HepG2 (cell line): ENCODE measurements around the gene TSSK3. TPM values are rescaled to one million over a fixed set of nuclear protein-coding genes. Genes with fewer than 3 reads are reported as not detected.

Experiments
- CENPT ChIP-seq: sonication (generic); formaldehyde crosslinking; IDR thresholded peaks from 2 replicates; pipeline ENCODE4 v1.8.0; 2022; ENCODE audit warnings: low read depth, mild to moderate bottlenecking, moderate library complexity, missing genetic modification reagents
- HHEX ChIP-seq: IDR thresholded peaks from 2 replicates; pipeline ENCODE4 v1.6.1; 2016; ENCODE audit warnings: control low read depth
- ISX ChIP-seq: sonication (generic); formaldehyde crosslinking; conservative IDR thresholded peaks from 2 replicates; pipeline ENCODE4 v1.5.0; 2020; ENCODE audit warnings: missing genetic modification reagents
- KLF13 ChIP-seq: sonication (generic); formaldehyde crosslinking; IDR thresholded peaks from 2 replicates; pipeline ENCODE4 v1.4.0; 2020; ENCODE audit warnings: mild to moderate bottlenecking, missing genetic modification reagents
- MEF2D ChIP-seq: sonication (generic); formaldehyde crosslinking; IDR thresholded peaks from 2 replicates; pipeline ENCODE4 v1.5.1; 2020; ENCODE audit warnings: mild to moderate bottlenecking, missing genetic modification reagents
- PAF1 ChIP-seq: IDR thresholded peaks from 2 replicates; pipeline ENCODE4 v1.6.1; 2016; ENCODE audit warnings: missing genetic modification reagents, missing compliant biosample characterization
- POLR2AphosphoS2 ChIP-seq: IDR thresholded peaks from 2 replicates; pipeline ENCODE4 v1.6.1; 2011; ENCODE audit warnings: low read depth, low read length, improper control_type of control experiment
- RBM22 ChIP-seq: fragments of 200-400 bp; formaldehyde crosslinking; optimal IDR thresholded peaks from 2 replicates; pipeline ENCODE3; 2017; ENCODE audit warnings: mild to moderate bottlenecking, low read length, moderate library complexity
- REL ChIP-seq: sonication (generic); formaldehyde crosslinking; conservative IDR thresholded peaks from 2 replicates; pipeline ENCODE4 v1.8.0; 2022; ENCODE audit warnings: mild to moderate bottlenecking, missing genetic modification reagents, moderate library complexity
- TFDP2 ChIP-seq: sonication (generic); formaldehyde crosslinking; IDR thresholded peaks from 2 replicates; pipeline ENCODE4 v1.4.0; 2020; ENCODE audit warnings: missing genetic modification reagents
- ZHX2 ChIP-seq, 2 experiments: sonication (generic) in 1 of 2; formaldehyde crosslinking in 1 of 2; IDR thresholded peaks; 2 replicates each; pipeline versions ENCODE4 v1.6.1 to v1.9.0; 2014 to 2022; ENCODE audit warnings: antibody characterized with exemption in 1 of 2, borderline replicate concordance in 1 of 2, inconsistent platforms in 1 of 2, low read depth in 1 of 2, missing genetic modification reagents in 1 of 2
- ZNF253 ChIP-seq: sonication (generic); formaldehyde crosslinking; IDR thresholded peaks from 2 replicates; pipeline ENCODE4 v1.8.0; 2022; ENCODE audit warnings: mild to moderate bottlenecking, missing genetic modification reagents, borderline replicate concordance
- ZNF276 ChIP-seq: sonication (generic); formaldehyde crosslinking; IDR thresholded peaks from 2 replicates; pipeline ENCODE4 v1.4.0; 2020; ENCODE audit warnings: mild to moderate bottlenecking, low read depth, missing genetic modification reagents
- ZNF292 ChIP-seq: sonication (generic); formaldehyde crosslinking; IDR thresholded peaks from 2 replicates; pipeline ENCODE4 v1.8.1; 2022; ENCODE audit warnings: mild to moderate bottlenecking, low read depth, missing genetic modification reagents, borderline replicate concordance
- ZNF383 ChIP-seq: sonication (generic); formaldehyde crosslinking; IDR thresholded peaks from 2 replicates; pipeline ENCODE4 v1.4.0; 2020; ENCODE audit warnings: missing genetic modification reagents, mild to moderate bottlenecking, borderline replicate concordance
- ZNF567 ChIP-seq: sonication (generic); formaldehyde crosslinking; IDR thresholded peaks from 2 replicates; pipeline ENCODE4 v1.8.1; 2023; ENCODE audit warnings: mild to moderate bottlenecking, missing genetic modification reagents, borderline replicate concordance
- ZNF580 ChIP-seq: IDR thresholded peaks from 2 replicates; pipeline ENCODE4 v1.6.1; 2016; ENCODE audit warnings: low read depth, borderline replicate concordance
- ZNF691 ChIP-seq: sonication (generic); formaldehyde crosslinking; IDR thresholded peaks from 2 replicates; pipeline ENCODE4 v1.4.0; 2020; ENCODE audit warnings: missing genetic modification reagents, low read depth, mild to moderate bottlenecking, borderline replicate concordance
- ZNF709 ChIP-seq: sonication (generic); formaldehyde crosslinking; IDR thresholded peaks from 2 replicates; pipeline ENCODE4 v1.5.0; 2020; ENCODE audit warnings: mild to moderate bottlenecking, missing genetic modification reagents
- polyA plus RNA-seq, 8 experiments: library from polyadenylated mRNA; depleted of rRNA in 3 of 8; stranded (reverse) in 7 of 8; unstranded in 1 of 8; fragments of >200 nt; fragmentation: Illumina TruSeq in 4 of 8; extraction: Trizol in 4 of 8; gene quantifications; 2 replicates each; pipeline versions ENCODE4 v1.2.1 to v1.2.3, GENCODE V29; 2011 to 2016; ENCODE audit warnings: low read depth in 4 of 8, missing spikeins in 1 of 8, mixed read lengths in 1 of 8; ENCODE audit not compliant: insufficient read depth in 1 of 8
- total RNA-seq, 5 experiments: library from RNA; depleted of rRNA; stranded (reverse); fragments of >200 nt; fragmentation: Illumina TruSeq; extraction: Trizol; gene quantifications; 2 replicates each; pipeline ENCODE4 v1.2.3, GENCODE V29; 2016; ENCODE audit warnings: low read depth in 1 of 5

Gene TSSK3
- total and polyA plus RNA-seq, 2 of the 13 experiments (the other 11 are each of a cell fraction or from before 2014, with no cell fraction given) = 1.0 to 1.1 TPM

GRCh38 chr1:32332290-32333079 lies 29.9 kb upstream of the TSSK3 start (continued):
- no peak for TF ChIP-seq ZNF709
- TF ChIP-seq ZNF276 = no peak
- peak; percentile 90 for TF ChIP-seq RBM22
- 0 out of 2 replicates have a peak, but pooled peaks have one; percentile 13 for TF ChIP-seq POLR2AphosphoS2
- TF ChIP-seq ZNF567 (CRISPR knock-in tag) = no peak
- no peak for TF ChIP-seq ISX (CRISPR knock-in tag)
- TF ChIP-seq PAF1 (CRISPR knock-in tag) = peak; percentile 54; the same call in 1 of the 2 replicates
- no peak for TF ChIP-seq ZNF292 (CRISPR knock-in tag)
- no peak for TF ChIP-seq ZNF691 (CRISPR knock-in tag)
- TF ChIP-seq ZNF580 = no peak
- no peak for TF ChIP-seq ZNF253 (CRISPR knock-in tag)
- TF ChIP-seq HHEX (CRISPR knock-in tag) = no peak
- TF ChIP-seq TFDP2 = no peak
- no peak for TF ChIP-seq CENPT (CRISPR knock-in tag)
- TF ChIP-seq REL (CRISPR knock-in tag) = no peak
- TF ChIP-seq ZNF383 = no peak
- no peak for TF ChIP-seq ZHX2 (IDR thresholded peaks at IDR 0.05; ENCODE audit: low read depth)
- TF ChIP-seq ZHX2 (CRISPR knock-in tag; IDR thresholded peaks at IDR 0.05; ENCODE audit: borderline replicate concordance) = no peak
- no peak for TF ChIP-seq MEF2D
- TF ChIP-seq KLF13 (CRISPR knock-in tag) = no peak
